ENCODE data around the gene OR4E1.

The OR4E1 gene

DNA sequence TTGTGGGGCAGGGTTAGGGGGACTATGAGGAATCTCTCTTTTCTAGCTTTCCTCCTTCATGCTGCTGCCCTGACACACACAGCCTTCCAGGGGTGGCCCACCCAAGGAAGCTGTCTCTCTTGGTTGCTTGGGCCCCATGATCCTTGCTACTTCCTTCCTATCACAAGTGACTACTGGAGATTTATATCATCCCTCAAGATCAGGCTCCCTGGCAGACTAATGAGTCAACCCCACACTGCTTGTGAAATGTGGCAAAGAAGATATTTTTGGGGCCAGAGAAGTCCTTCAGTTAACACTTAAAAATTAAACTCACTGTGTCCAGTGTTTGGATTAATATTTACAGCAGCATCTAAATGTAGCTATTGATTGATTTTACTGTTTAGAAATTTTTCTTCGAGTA is 1.5 kb downstream of the OR4E1 start:
- no peak overlapping the region for H3K4me3 ChIP-seq (ENCODE audit: low read length)
- H3K4me1 ChIP-seq (ENCODE audit: low read length): no peaks in the 10 kb centered on the region
- no peak overlapping the region for H3K27ac ChIP-seq (ENCODE audit: low read length)
- H3K79me2 ChIP-seq (ENCODE audit: low read length): no peaks in the 10 kb centered on the region
- H3K4me2 ChIP-seq (ENCODE audit: low read depth, low read length): no peak overlapping the region
- no peaks in the 10 kb centered on the region for H4K20me1 ChIP-seq (ENCODE audit: insufficient read depth, low read length)
- no peak overlapping the region for H3K9ac ChIP-seq (ENCODE audit: low read length)
- H3K9me3 ChIP-seq (replicated peaks; ENCODE audit: insufficient read depth, low read length): no peaks in the 10 kb centered on the region
- TF ChIP-seq EZH2 (optimal IDR thresholded peaks at IDR 0.05; ENCODE audit: low read depth, low read length) (no peak), EZH2phosphoT487 (IDR thresholded peaks at IDR 0.05; ENCODE audit: low read length) (no peak)
- TF ChIP-seq, protein P1, sequence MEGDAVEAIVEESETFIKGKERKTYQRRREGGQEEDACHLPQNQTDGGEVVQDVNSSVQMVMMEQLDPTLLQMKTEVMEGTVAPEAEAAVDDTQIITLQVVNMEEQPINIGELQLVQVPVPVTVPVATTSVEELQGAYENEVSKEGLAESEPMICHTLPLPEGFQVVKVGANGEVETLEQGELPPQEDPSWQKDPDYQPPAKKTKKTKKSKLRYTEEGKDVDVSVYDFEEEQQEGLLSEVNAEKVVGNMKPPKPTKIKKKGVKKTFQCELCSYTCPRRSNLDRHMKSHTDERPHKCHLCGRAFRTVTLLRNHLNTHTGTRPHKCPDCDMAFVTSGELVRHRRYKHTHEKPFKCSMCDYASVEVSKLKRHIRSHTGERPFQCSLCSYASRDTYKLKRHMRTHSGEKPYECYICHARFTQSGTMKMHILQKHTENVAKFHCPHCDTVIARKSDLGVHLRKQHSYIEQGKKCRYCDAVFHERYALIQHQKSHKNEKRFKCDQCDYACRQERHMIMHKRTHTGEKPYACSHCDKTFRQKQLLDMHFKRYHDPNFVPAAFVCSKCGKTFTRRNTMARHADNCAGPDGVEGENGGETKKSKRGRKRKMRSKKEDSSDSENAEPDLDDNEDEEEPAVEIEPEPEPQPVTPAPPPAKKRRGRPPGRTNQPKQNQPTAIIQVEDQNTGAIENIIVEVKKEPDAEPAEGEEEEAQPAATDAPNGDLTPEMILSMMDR (IDR thresholded peaks at IDR 0.05; ENCODE audit: low read length): no peak
- no peak overlapping the region for H2AFZ ChIP-seq (ENCODE audit: low read length)
- H3K27me3 ChIP-seq (replicated peaks; ENCODE audit: insufficient read depth, low read length): no peaks in the 10 kb centered on the region
- H3K9me2 ChIP-seq (replicated peaks; ENCODE audit: insufficient read depth, low read length): no peaks in the 10 kb centered on the region
- H3K36me3 ChIP-seq (replicated peaks; ENCODE audit: insufficient read depth, low read length): no peaks in the 10 kb centered on the region
- DNase-seq: no peak
- H3F3A ChIP-seq (ENCODE audit: insufficient read depth, low read length): no peaks in the 10 kb centered on the region

DNA sequence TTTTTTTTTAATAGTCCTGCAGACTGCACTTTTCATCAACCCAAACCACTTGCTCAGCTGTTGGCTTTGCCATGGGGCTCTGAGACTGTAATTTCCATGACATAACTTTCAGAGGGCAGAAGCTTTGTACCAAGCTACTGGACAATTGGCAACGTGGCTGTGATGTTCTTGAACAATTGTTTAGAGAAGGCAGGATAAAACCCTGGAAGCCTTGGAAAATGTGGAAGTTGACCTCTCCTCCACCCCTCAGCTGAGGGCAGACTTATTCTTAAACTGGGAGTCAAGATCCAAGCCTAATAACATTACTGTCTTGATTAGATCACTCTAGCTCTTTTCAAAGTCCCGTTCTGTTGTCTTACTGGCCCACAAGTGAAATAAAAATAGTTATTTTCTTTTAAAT is 2.2 kb downstream of the OR4E1 start:
- H3K4me1 ChIP-seq (ENCODE audit: low read length): no peaks in the 10 kb centered on the region
- TF ChIP-seq, protein P1 (IDR thresholded peaks at IDR 0.05; ENCODE audit: low read length): no peak
- no peak for TF ChIP-seq EZH2 (optimal IDR thresholded peaks at IDR 0.05; ENCODE audit: low read depth, low read length)
- no peak for TF ChIP-seq EZH2phosphoT487 (IDR thresholded peaks at IDR 0.05; ENCODE audit: low read length)
- no peak overlapping the region for H3K4me3 ChIP-seq (ENCODE audit: low read length)
- H3K27me3 ChIP-seq (replicated peaks; ENCODE audit: insufficient read depth, low read length): no peaks in the 10 kb centered on the region
- no peaks in the 10 kb centered on the region for H3K9me2 ChIP-seq (replicated peaks; ENCODE audit: insufficient read depth, low read length)
- no peaks in the 10 kb centered on the region for H3K9me3 ChIP-seq (replicated peaks; ENCODE audit: insufficient read depth, low read length)
- no peak for DNase-seq
- no peaks in the 10 kb centered on the region for H3K79me2 ChIP-seq (ENCODE audit: low read length)
- H2AFZ ChIP-seq (ENCODE audit: low read length): no peak overlapping the region
- no peak overlapping the region for H3K9ac ChIP-seq (ENCODE audit: low read length)
- no peaks in the 10 kb centered on the region for H4K20me1 ChIP-seq (ENCODE audit: insufficient read depth, low read length)
- no peak overlapping the region for H3K4me2 ChIP-seq (ENCODE audit: low read depth, low read length)
- no peaks in the 10 kb centered on the region for H3F3A ChIP-seq (ENCODE audit: insufficient read depth, low read length)
- no peaks in the 10 kb centered on the region for H3K36me3 ChIP-seq (replicated peaks; ENCODE audit: insufficient read depth, low read length)
- no peak overlapping the region for H3K27ac ChIP-seq (ENCODE audit: low read length)

DNA sequence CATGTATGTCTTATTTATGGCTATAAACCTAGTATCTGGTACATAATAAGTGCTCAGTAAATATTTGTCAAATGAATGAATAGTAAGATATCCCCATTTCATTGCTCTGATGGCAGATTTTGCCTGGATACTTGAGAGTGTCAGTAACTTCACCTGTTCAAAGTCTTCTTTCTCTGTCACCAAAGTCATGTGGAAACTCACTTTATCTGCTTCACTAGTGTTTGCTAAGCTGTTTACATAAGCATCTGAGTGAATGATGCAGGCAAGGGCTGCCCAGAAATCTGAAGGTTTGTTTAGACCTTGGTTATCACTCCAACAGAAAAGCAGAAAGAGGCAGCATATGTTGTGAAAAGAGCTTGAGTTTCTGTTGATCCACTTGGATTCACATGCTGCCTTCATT is 4.3 kb downstream of the OR4E1 start:
- Histone ChIP-seq H3K4me1 (ENCODE audit: low read length) (no peaks in the 10 kb centered on the region), H3K27ac (ENCODE audit: low read length) (no peak overlapping the region), H3K4me3 (ENCODE audit: low read length) (no peak overlapping the region), H3K4me2 (ENCODE audit: low read depth, low read length) (no peak overlapping the region), H2AFZ (ENCODE audit: low read length) (no peak overlapping the region), H3K9me3 (replicated peaks; ENCODE audit: insufficient read depth, low read length) (no peaks in the 10 kb centered on the region), H3F3A (ENCODE audit: insufficient read depth, low read length) (no peaks in the 10 kb centered on the region), H3K79me2 (ENCODE audit: low read length) (no peaks in the 10 kb centered on the region), H3K36me3 (replicated peaks; ENCODE audit: insufficient read depth, low read length) (no peaks in the 10 kb centered on the region), H3K27me3 (replicated peaks; ENCODE audit: insufficient read depth, low read length) (no peaks in the 10 kb centered on the region), H4K20me1 (ENCODE audit: insufficient read depth, low read length) (no peaks in the 10 kb centered on the region), H3K9ac (ENCODE audit: low read length) (no peak overlapping the region), H3K9me2 (replicated peaks; ENCODE audit: insufficient read depth, low read length) (no peaks in the 10 kb centered on the region)
- no peak for DNase-seq
- TF ChIP-seq EZH2phosphoT487 (IDR thresholded peaks at IDR 0.05; ENCODE audit: low read length) (no peak), EZH2 (optimal IDR thresholded peaks at IDR 0.05; ENCODE audit: low read depth, low read length) (no peak)
- TF ChIP-seq, protein P1 (IDR thresholded peaks at IDR 0.05; ENCODE audit: low read length): no peak
